Suprapubic skin (tissue), 4 donors: ENCODE results near the gene MYMK. TPM values are rescaled to one million over a fixed set of nuclear protein-coding genes. Genes with fewer than 3 reads are reported as not detected.

ENCODE experiments used
- DNase-seq, 2 donors: peaks; one replicate each; pipeline ENCODE4 v3.0.0-alpha.2; 2019; ENCODE audit warnings: low spot score in 2 of 2
- H3K27ac ChIP-seq: fragments of 200-600 bp; sonication (generic); one replicate; pipeline ENCODE4 v1.5.1; 2019
- H3K27me3 ChIP-seq: fragments of 200-600 bp; sonication (generic); one replicate; pipeline ENCODE4 v1.5.1; 2019
- H3K36me3 ChIP-seq: fragments of 200-600 bp; sonication (generic); one replicate; pipeline ENCODE4 v1.5.1; 2019
- H3K4me1 ChIP-seq: fragments of 200-600 bp; sonication (generic); one replicate; pipeline ENCODE4 v1.5.1; 2019
- H3K4me3 ChIP-seq: fragments of 200-600 bp; sonication (generic); one replicate; pipeline ENCODE4 v1.5.1; 2019; ENCODE audit warnings: mild to moderate bottlenecking
- H3K9me3 ChIP-seq: fragments of 200-600 bp; sonication (generic); one replicate; pipeline ENCODE4 v1.5.1; 2019
- CTCF ChIP-seq, 2 donors: fragments of 200-600 bp in 1 of 2; fragments of 450-650 bp in 1 of 2; sonication (generic) in 1 of 2; IDR thresholded peaks; one replicate each; pipeline ENCODE4 v1.5.1; 2016 to 2019; ENCODE audit warnings: antibody characterized with exemption in 2 of 2, mild to moderate bottlenecking in 1 of 2, moderate library complexity in 1 of 2
- EP300 ChIP-seq: sonication (generic); formaldehyde crosslinking; IDR thresholded peaks from one replicate; pipeline ENCODE4 v1.6.1; 2017; ENCODE audit warnings: antibody characterized with exemption
- POLR2A ChIP-seq, 2 donors: fragments of 450-650 bp; IDR thresholded peaks; one replicate each; pipeline ENCODE4 v1.6.1; 2017; ENCODE audit warnings: antibody characterized with exemption in 2 of 2, mild to moderate bottlenecking in 2 of 2, moderate library complexity in 2 of 2
- POLR2AphosphoS5 ChIP-seq, 3 donors: sonication (generic); formaldehyde crosslinking; IDR thresholded peaks; one replicate each; pipeline ENCODE4 v1.6.1; 2017; ENCODE audit warnings: antibody characterized with exemption in 3 of 3
- WGBS: methylation state at CpG from one replicate; pipeline ENCODE4 v1.1.5; 2018; 5-methylcytosine and 5-hydroxymethylcytosine counted together
- total RNA-seq, 4 donors: library from RNA; depleted of rRNA; stranded (reverse); fragments of >200 nt; gene quantifications; one replicate each; pipeline ENCODE4 v1.1.0, GENCODE V29; 2016

The MYMK gene
- total RNA-seq, 4 donors from 2014 or later, result not detected

DNA sequence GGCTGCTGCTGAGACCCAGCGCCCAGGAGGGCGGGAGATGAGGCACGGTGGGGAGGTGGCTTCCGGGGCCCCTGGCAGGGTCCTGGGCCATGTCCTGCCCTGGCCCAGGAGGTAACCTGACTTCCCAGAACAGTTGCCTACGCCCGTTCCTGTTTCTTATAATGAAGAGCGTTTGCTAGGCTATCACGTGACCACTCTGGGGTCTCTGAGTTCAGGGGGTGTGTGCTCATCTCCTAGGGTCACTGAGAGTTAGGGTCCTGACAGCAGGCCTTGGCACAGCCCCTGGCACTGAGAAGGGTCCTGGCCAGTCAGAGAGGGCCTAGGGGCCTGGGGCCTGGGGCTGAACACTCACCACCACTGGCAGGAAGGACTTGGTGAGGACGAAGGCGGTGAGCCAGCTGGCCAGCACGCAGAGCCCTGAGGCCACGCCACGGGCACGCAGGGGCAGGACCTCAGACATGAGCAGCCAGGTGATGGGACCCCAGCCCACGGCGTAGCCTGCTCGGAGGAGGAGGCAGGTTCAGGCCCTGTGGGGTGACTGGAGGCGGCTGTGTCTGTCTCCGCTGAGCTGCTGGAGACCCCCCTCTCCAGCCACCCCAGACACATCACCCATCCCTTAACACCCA is 51.9 kb downstream of the MYMK start:
- no peaks in the 10 kb centered on the region for H3K27me3 ChIP-seq
- H3K4me1 ChIP-seq, result no peaks in the 10 kb centered on the region
- H3K9me3 ChIP-seq, result no peaks in the 10 kb centered on the region
- no peak for TF ChIP-seq CTCF (IDR thresholded peaks at IDR 0.05)
- TF ChIP-seq POLR2AphosphoS5 (IDR thresholded peaks at IDR 0.05), result no peak
- TF ChIP-seq EP300, result no peak
- TF ChIP-seq POLR2A (IDR thresholded peaks at IDR 0.05), result no peak
- H3K36me3 ChIP-seq, result peaks cover 10% of the 10 kb centered on the region
- no peak overlapping the region for H3K27ac ChIP-seq
- 41% methylated on average over 8 of the region's 19 CpGs for WGBS
- no peak for DNase-seq
- H3K4me3 ChIP-seq, result no peak overlapping the region

DNA sequence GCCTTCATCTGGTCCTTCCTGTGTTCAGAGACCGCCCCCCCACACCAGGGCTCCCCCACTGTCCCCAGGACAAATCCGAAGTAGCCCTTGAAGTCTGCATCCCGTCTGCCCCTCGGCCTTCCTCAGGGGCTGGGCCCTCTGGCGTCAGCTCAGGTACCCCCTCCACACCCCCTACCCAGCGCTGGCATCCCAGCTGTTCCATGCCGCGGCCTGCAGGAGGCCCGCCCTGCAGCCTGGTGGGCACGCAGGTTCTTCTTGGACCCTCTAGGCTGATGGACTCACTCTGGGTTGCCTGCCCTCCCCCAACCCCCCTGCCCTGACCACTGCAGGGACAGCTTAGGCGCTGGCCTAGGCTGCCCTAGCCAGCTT is 52.5 kb downstream of the MYMK start:
- TF ChIP-seq EP300, result no peak
- no peak for TF ChIP-seq POLR2A (IDR thresholded peaks at IDR 0.05)
- TF ChIP-seq POLR2AphosphoS5 (IDR thresholded peaks at IDR 0.05), result no peak
- TF ChIP-seq CTCF (IDR thresholded peaks at IDR 0.05), result no peak
- no CpG with 5 or more reads among the region's 11 CpGs for WGBS
- Histone ChIP-seq H3K27ac (no peak overlapping the region), H3K27me3 (no peaks in the 10 kb centered on the region), H3K4me1 (no peaks in the 10 kb centered on the region), H3K4me3 (no peak overlapping the region), H3K9me3 (no peaks in the 10 kb centered on the region), H3K36me3 (peaks cover 10% of the 10 kb centered on the region)
- no peak for DNase-seq

GRCh38 chr9:133471551-133472276 is 53.0 kb downstream of the MYMK start:
- peaks cover 10% of the 10 kb centered on the region for H3K36me3 ChIP-seq
- WGBS, result 77% methylated on average over 15 of the region's 27 CpGs
- no peak for TF ChIP-seq CTCF (IDR thresholded peaks at IDR 0.05)
- no peak for TF ChIP-seq POLR2AphosphoS5 (IDR thresholded peaks at IDR 0.05)
- no peak for TF ChIP-seq EP300

GRCh38 chr9:133470988-133471387 is 53.8 kb downstream of the MYMK start:
- no peaks in the 10 kb centered on the region for H3K27me3 ChIP-seq
- 79% methylated on average over 7 of the region's 7 CpGs for WGBS
- H3K27ac ChIP-seq, result no peak overlapping the region
- no peaks in the 10 kb centered on the region for H3K4me1 ChIP-seq
- no peaks in the 10 kb centered on the region for H3K9me3 ChIP-seq
- no peak for TF ChIP-seq POLR2A (IDR thresholded peaks at IDR 0.05)
- no peak for TF ChIP-seq CTCF (IDR thresholded peaks at IDR 0.05)
- no peak for TF ChIP-seq POLR2AphosphoS5 (IDR thresholded peaks at IDR 0.05)
- no peak for TF ChIP-seq EP300
- DNase-seq, result no peak
- no peak overlapping the region for H3K4me3 ChIP-seq
- H3K36me3 ChIP-seq, result peaks cover 10% of the 10 kb centered on the region

More at GRCh38 chr9:133471551-133472276, 53.0 kb downstream of the MYMK start:
- Histone ChIP-seq H3K4me1 (no peaks in the 10 kb centered on the region), H3K4me3 (no peak overlapping the region), H3K27me3 (no peaks in the 10 kb centered on the region), H3K27ac (no peak overlapping the region), H3K9me3 (no peaks in the 10 kb centered on the region)
- DNase-seq, result no peak

- TF ChIP-seq CTCF (IDR thresholded peaks at IDR 0.05) (no peak), POLR2AphosphoS5 (IDR thresholded peaks at IDR 0.05) (no peak), EP300 (no peak), POLR2A (IDR thresholded peaks at IDR 0.05) (no peak)
- Histone ChIP-seq H3K4me1 (no peaks in the 10 kb centered on the region), H3K27me3 (no peaks in the 10 kb centered on the region), H3K27ac (no peak overlapping the region), H3K9me3 (no peaks in the 10 kb centered on the region), H3K4me3 (no peak overlapping the region), H3K36me3 (peaks cover 10% of the 10 kb centered on the region)
- DNase-seq, result no peak
- 91% methylated on average over 16 of the region's 16 CpGs for WGBS
Measured at GRCh38 chr9:133470427-133470924, 54.3 kb downstream of the MYMK start.
